C4-2B (cell line): ENCODE measurements around the gene NT5C2.
"Not testable (repeated sequence)": the region's sequence is repeated elsewhere in the genome, so short reads cannot be mapped to it uniquely, and the experiment has no call there.

Source experiments
- H3K27ac ChIP-seq: fragments of 450-650 bp; 2 replicates; pipeline ENCODE4 v1.5.1; 2017
- CTCF ChIP-seq: fragments of 450-650 bp; conservative IDR thresholded peaks from 2 replicates; pipeline ENCODE4 v1.5.1; 2017; ENCODE audit warnings: mild to moderate bottlenecking
- ZFX ChIP-seq: fragments of 450-650 bp; IDR thresholded peaks from 2 replicates; pipeline ENCODE4 v1.6.1; 2017

The NT5C2 gene

DNA sequence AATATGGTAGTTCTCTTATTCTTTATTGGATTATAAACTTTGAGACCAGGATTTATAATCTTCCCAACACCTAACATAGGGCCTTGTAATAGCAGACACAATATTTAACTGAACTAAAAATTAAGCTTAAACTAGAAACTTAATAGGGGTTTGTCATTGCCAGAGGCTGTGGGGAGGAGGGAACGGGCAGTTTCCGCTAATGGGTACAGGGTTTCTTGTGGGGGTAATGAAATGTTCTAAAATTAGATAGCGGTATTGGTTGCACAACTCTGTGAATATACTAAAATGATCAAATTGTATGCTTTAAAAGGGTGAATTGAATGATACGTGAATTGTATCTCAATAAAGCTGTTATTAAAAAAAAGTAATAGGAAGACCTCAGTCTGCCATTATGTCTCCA lies 45.4 kb downstream of the NT5C2 start:
- no peak overlapping the region for H3K27ac ChIP-seq
- TF ChIP-seq ZFX (no peak), CTCF (no peak)

DNA sequence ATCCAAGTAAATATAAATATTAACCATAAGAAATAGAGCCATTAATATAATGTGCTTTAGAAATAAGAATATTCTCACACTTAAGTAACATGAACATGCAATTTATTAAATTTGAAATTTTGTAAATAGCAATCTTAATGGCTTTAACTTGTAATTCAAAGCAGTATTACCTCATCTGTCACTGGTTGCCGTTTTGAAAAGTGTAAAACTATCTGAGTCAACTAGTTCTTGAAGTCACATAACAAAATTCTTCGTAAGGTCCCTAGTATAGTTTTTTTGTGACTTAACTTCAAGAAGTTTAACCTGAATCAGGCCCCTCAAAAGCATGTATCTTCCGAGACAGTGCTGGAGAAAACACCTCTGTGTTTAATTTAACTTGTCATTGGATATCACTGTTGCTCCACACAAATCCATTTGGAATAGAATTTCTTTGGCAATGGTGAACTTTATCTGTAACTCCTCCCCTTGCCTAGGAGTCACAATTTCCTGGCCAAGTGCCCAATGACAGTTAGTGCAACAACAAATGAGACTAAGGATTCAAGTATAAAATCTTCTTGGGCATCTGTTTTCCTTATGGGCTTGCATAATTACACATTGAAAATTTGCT lies 47.1 kb downstream of the NT5C2 start:
- H3K27ac ChIP-seq, result no peak overlapping the region
- TF ChIP-seq ZFX (no peak), CTCF (no peak)

GRCh38 chr10:103145046-103145445 lies 48.0 kb downstream of the NT5C2 start:
- TF ChIP-seq CTCF, result no peak
- no peak overlapping the region for H3K27ac ChIP-seq

DNA sequence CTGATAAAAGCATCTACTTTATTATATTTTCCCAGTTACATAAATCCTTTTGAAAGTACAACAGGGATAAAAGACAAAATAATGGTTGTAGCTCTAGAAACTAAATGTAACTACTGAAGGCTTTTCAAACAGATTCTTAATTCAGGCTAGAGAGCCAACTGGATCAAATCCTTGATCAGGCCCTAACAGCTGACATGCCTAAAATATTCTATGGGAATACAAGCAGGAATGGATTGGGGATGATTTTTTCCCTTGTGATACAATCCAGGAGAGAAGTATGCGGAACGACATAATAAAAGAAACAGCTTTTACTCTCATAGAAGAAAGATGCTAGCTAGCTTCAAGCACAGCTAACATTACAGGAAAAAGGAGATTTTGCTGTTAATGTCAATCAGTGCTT lies 49.0 kb downstream of the NT5C2 start:
- TF ChIP-seq CTCF (no peak), ZFX (no peak)
- no peak overlapping the region for H3K27ac ChIP-seq

- not testable (repeated sequence) for H3K27ac ChIP-seq
These were observed 49.4 kb downstream of the NT5C2 start for GRCh38 chr10:103143641-103144040.

DNA sequence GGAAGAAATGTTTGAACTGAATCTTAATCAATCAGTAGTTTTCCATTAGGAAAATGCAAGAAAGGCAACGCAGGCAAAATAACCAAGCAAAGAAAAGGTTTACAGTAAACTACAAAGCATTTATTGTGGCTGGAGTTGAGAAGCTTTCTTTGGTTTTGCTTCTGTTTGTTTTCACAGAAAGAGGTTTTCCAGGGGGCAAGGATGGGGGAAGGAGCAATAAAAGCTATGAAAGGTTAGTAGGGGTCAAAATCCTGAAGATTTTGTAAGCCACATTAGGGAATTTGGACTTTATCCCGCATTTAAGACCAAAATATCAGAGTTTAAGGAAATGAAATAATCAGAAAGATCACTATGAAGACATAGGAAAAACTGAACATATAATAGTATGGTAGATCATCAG lies 51.1 kb downstream of the NT5C2 start:
- TF ChIP-seq CTCF, result no peak
- TF ChIP-seq ZFX, result no peak
- no peak overlapping the region for H3K27ac ChIP-seq

DNA sequence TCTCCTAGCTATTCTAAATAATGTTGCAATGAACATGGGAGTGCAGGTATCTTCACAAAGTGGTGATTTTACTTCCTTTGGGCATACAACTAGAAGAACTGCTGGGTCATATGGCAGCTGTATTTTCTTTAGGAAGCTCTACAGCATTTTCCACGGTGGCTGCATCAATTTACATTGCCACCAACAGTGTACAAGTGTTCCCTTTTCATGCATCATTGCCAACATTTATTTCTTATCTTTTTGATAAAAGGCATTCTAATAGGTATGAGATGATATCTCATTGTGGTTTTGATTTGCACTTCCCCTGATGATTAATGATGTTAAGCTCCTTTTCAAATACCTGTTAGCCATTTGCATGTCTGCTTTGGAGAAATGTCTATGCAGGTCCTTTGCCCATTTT lies 52.6 kb downstream of the NT5C2 start:
- no peak for TF ChIP-seq ZFX
- H3K27ac ChIP-seq, result no peak overlapping the region

- TF ChIP-seq ZFX (no peak), CTCF (no peak)
These were observed 53.3 kb downstream of the NT5C2 start for GRCh38 chr10:103139803-103140202.

GRCh38 chr10:103135168-103135567 lies 57.9 kb downstream of the NT5C2 start:
- not testable (repeated sequence) for H3K27ac ChIP-seq

More at GRCh38 chr10:103139803-103140202, 53.3 kb downstream of the NT5C2 start:
- no peak overlapping the region for H3K27ac ChIP-seq
